HuH-7 (cell line): ENCODE measurements around the gene CASD1.

Experiments used
- DNase-seq: peaks from one replicate; pipeline ENCODE4 v3.0.0; 2011; ENCODE audit warnings: low spot score

The CASD1 gene

GRCh38 chr7:94512735-94513564 is 3.3 kb downstream of the CASD1 start:
- no peak for DNase-seq

DNA sequence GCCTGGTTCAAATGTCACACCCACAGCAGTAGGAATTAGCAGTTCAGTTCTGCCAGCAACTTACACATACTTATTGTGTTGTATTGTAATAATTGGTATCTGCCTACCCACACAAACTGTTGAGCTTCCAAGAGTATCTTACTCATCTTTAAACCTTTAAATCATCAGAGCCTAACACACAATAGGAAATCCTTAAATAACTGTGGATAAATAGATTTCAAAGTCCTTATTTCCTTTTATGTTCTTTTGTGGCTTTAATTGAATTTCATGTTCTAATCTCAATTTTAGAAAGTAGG is 3.9 kb downstream of the CASD1 start:
- DNase-seq: no peak

DNA sequence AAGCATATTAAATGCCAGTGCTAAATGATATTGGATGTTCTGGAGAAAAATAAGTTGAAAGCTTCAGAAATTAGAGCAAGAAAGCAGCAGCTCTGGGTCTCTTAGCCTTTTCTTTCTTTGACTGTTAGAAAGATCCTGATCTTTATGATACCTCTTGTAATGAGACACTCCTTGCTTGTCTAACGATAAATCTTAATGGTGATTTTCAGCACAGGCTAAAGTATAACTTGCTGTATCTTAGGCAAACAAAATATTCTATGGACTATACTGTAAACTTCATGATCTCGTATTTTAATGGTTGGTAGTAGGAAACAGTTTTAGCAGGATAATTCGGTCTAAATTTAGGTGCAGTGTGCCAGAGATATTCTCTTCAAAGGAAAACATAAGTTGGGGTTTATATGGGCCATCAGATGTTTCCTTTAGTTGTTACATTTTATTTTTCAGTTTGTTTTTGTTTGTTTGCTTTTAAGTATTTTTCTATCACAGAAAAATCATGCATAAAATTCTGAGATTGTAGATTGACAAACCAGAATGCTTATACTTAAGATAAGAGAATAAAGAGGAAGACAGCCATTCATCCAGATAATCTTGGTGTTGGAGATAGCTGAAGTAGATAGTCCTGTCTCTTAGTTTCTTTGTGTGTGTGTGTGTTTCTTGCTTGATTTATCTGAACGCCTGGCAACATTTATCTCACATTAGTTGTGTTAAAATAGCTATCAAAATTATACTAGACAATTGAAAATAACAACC is 4.7 kb downstream of the CASD1 start:
- no peak for DNase-seq

DNA sequence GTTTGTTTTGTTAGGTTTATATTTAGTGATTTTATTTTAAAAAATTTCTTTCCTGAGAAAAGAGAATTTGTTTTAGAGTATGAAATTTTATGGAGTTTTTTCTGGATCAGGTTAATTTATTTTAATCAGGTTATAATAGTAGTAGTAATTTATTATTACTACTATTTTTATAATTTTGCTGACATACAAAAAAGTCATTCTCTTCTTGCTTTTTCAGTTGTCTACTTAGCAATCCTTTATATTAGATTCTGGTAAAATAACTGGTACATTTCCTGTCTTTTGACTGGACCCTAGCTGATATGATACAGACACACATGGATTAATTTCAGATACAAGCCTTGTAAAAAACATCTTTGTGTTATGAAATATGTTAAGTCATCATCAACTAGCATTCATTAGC is 5.3 kb downstream of the CASD1 start:
- no peak for DNase-seq

- DNase-seq: no peak
Observed at GRCh38 chr7:94525923-94526322, 16.3 kb downstream of the CASD1 start.

- no peak for DNase-seq
Observed at GRCh38 chr7:94529516-94529915, 19.9 kb downstream of the CASD1 start.

GRCh38 chr7:94530109-94530508 is 20.5 kb downstream of the CASD1 start:
- DNase-seq: no peak

- no peak for DNase-seq
Observed at GRCh38 chr7:94532676-94533075, 23.1 kb downstream of the CASD1 start.

- DNase-seq: no peak
Observed at GRCh38 chr7:94540428-94540827, 30.8 kb downstream of the CASD1 start.

- no peak for DNase-seq
Observed at GRCh38 chr7:94547126-94547525, 37.5 kb downstream of the CASD1 start.

- no peak for DNase-seq
Observed at GRCh38 chr7:94556028-94556427, 46.4 kb downstream of the CASD1 start.

GRCh38 chr7:94557215-94557614 is 47.6 kb downstream of the CASD1 start:
- DNase-seq: no peak

DNA sequence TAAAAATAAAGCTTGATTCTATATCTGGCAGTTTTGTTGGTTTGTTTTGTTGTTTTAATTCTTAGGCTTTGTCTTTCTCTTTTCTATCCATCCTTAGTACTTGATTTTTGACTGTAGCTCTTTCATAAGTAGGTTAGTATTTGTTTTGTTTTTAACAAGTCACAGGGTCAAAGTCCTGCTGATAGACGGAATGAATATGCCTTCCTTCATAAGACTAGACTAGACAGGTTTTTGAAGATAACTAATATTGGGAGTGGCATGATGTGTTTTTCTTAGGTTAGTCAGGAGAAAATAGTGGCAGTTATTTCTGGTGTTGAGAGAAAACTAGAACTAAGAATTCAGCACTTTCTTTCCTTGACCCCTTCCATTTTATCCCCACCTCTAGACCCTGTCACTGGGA is 50.4 kb downstream of the CASD1 start:
- peak; percentile 8 for DNase-seq

GRCh38 chr7:94561841-94562514 is 52.4 kb downstream of the CASD1 start:
- DNase-seq: no peak

DNA sequence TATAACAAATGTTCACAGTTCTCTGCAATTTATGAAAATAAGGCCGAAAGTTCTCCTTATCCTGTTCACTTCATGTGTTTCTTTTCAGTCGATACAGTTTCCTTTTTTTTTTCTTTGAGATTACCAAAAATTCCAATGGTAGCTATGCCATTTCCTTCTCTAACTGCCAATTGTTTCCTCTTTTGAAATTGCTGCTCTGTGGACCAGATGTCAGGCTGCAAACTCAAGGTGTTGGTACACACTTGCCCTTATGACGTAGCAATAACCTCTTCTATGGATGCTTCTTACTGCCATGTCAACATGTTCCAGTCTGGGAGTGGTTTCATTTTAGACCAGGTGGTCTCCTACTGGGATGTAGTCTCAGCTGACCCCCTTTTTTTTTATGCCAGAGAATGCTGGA is 52.9 kb downstream of the CASD1 start:
- DNase-seq: no peak

- no peak for DNase-seq
Observed at GRCh38 chr7:94565247-94565894, 55.8 kb downstream of the CASD1 start.

- DNase-seq: no peak
Observed at GRCh38 chr7:94567396-94567795, 57.8 kb downstream of the CASD1 start.

GRCh38 chr7:94571816-94572215 is 62.2 kb downstream of the CASD1 start:
- DNase-seq: no peak

GRCh38 chr7:94575646-94576045 is 66.0 kb downstream of the CASD1 start:
- DNase-seq: no peak

- no peak for DNase-seq
Observed at GRCh38 chr7:94576316-94576715, 66.7 kb downstream of the CASD1 start.

DNA sequence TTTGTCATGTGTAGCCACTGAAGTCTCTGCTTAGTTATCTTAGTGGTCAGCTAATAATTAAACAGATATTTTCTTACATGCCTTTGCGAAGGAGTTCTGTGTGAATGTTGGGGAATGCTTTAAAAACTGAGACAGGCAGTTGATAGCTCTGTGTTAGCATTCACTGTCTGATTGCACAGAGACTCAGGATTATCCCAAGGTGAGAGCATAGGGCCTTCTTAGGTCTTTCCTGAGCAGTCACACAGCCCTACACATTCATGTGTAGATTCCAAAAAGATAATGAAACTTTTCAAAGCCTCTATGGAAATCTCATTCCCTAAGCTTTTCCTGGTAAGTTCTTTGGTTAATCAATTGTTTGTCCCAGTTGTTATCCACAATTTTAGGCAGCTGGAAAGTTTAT is 67.7 kb downstream of the CASD1 start:
- DNase-seq: no peak

DNA sequence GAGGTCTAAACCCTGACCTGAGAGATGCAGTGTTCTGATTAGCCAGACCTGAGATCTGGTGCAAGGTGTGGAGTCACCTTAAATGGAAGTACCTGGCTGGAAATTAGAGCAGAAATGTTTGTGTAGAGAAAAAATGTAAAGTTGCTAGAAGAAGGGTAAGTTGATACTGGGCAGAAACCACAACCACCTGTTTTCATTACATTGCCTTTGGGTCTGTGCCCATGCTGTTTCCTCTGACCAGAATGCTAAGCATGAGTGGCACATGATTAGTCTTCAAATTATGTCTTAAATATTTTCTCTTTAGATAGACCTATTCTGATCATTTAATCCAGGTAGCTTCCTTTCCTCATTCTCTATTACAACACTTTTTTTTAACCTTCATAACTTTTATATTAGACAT is 69.0 kb downstream of the CASD1 start:
- DNase-seq: no peak

GRCh38 chr7:94579470-94579869 is 69.9 kb downstream of the CASD1 start:
- DNase-seq: no peak
